Right lobe of liver (tissue), 6 donors: ENCODE data around the gene TOMT. TPM values are rescaled to one million over a fixed set of nuclear protein-coding genes. Genes with fewer than 3 reads are reported as not detected.

Source experiments
- ATAC-seq, 4 donors: fragments of 200-7000 bp; cut with Tn5 transposase; one replicate each; pipeline ENCODE4 v1.9.1; 2020; ENCODE audit warnings: mild to moderate bottlenecking in 4 of 4, moderate library complexity in 4 of 4
- DNase-seq, 3 donors: peaks; one replicate each; pipeline ENCODE4 v3.0.0-alpha.2; 2020
- H3K27ac ChIP-seq, 3 donors: fragments of 200-600 bp; one replicate each; pipeline ENCODE4 v1.8.0; 2022
- H3K27me3 ChIP-seq, 2 donors: fragments of 200-600 bp; one replicate each; pipeline ENCODE4 v1.8.0; 2022
- H3K36me3 ChIP-seq, 4 donors: fragments of 200-600 bp; sonication (generic) in 1 of 4; one replicate each; pipeline versions ENCODE4 v1.5.1 to v1.8.0; 2017 to 2022; ENCODE audit warnings: control low read depth in 1 of 4
- H3K4me1 ChIP-seq, 4 donors: fragments of 200-600 bp; sonication (generic) in 1 of 4; one replicate each; pipeline versions ENCODE4 v1.5.1 to v1.8.0; 2017 to 2022; ENCODE audit warnings: control low read depth in 1 of 4
- H3K4me3 ChIP-seq, 3 donors: fragments of 200-600 bp; one replicate each; pipeline ENCODE4 v1.8.0; 2022
- H3K9me3 ChIP-seq, 4 donors: fragments of 200-600 bp; sonication (generic) in 1 of 4; one replicate each; pipeline versions ENCODE4 v1.5.1 to v1.8.0; 2017 to 2022; ENCODE audit warnings: control low read depth in 1 of 4
- POLR2A ChIP-seq: fragments of 450-650 bp; IDR thresholded peaks from one replicate; pipeline ENCODE4 v1.6.1; 2017; ENCODE audit warnings: antibody characterized with exemption, mild to moderate bottlenecking
- WGBS: methylation state at CpG from one replicate; pipeline ENCODE4 v1.1.6; 2018; ENCODE audit warnings: low coverage, low lambda C conversion rate; ENCODE audit not compliant: insufficient coverage; ENCODE audit errors: missing lambda C conversion rate; 5-methylcytosine and 5-hydroxymethylcytosine counted together
- intact Hi-C, 2 donors: fragments of 100-400 bp; cut with DNase I; formaldehyde crosslinking; loops; one replicate each; pipeline versions ENCODE4 v1.11.2 to v1.14.1; 2022
- total RNA-seq, 6 experiments: library from RNA; depleted of rRNA in 2 of 6; stranded (reverse); fragments of >200 nt in 2 of 6; fragmentation: NEBNext Ultra II Directional in 3 of 6; extraction: Animal tissue kit (Norgen Biotek cat#: 25700) in 3 of 6; gene quantifications; one replicate each; pipeline versions ENCODE4 v1.1.0 to v1.2.4, GENCODE V29; 2016 to 2023
- TF ChIP-seq, protein P1 (sequence below), 4 donors: fragments of 200-600 bp in 3 of 4; fragments of 450-650 bp in 1 of 4; IDR thresholded peaks; one replicate each; pipeline versions ENCODE4 v1.5.1 to v1.8.0; 2016 to 2022; ENCODE audit warnings: antibody characterized with exemption in 4 of 4, mild to moderate bottlenecking in 2 of 4
- donor health status: DM: no; HTN: yes; CAD: no.
- donor health status: DM: no; HTN: no; CAD: no.
- donor health status: DM: no; HTN: no; CAD: no.
- donor health status: DM: no; HTN: yes; CAD: no.
- donor health status: DM: no; HTN: yes; CAD: no.

TOMT gene
- total RNA-seq, 6 experiments from 2014 or later = 0.17 to 0.29 TPM; not detected in 4

DNA sequence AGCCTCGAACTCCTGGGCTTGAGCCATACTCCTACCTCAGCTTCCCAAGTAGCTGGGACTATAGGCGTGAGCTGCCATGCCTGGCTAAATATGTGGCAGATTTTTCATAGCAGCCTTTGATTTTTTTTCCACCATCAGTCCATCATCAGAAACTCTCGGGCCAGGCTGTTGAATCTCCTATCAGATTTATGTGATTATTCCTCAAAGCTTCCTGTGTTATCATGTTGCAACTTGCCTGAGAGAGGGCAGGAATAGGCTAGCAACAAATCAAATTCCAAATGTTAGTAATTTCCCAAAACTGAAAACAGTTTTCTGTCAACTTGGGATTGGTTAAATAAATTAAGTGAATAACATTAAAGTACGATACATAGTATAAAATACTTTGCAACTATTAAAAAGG lies 21.6 kb upstream of the TOMT start:
- 77% methylated on average over 3 of the region's 4 CpGs for WGBS
- no peak for ATAC-seq
- peaks cover 0 to 10% (median 0%) of the 10 kb centered on the region in 4 donors for H3K4me1 ChIP-seq
- intact Hi-C loops = no loop called here
- no peak overlapping the region for H3K4me3 ChIP-seq
- TF ChIP-seq, protein P1, sequence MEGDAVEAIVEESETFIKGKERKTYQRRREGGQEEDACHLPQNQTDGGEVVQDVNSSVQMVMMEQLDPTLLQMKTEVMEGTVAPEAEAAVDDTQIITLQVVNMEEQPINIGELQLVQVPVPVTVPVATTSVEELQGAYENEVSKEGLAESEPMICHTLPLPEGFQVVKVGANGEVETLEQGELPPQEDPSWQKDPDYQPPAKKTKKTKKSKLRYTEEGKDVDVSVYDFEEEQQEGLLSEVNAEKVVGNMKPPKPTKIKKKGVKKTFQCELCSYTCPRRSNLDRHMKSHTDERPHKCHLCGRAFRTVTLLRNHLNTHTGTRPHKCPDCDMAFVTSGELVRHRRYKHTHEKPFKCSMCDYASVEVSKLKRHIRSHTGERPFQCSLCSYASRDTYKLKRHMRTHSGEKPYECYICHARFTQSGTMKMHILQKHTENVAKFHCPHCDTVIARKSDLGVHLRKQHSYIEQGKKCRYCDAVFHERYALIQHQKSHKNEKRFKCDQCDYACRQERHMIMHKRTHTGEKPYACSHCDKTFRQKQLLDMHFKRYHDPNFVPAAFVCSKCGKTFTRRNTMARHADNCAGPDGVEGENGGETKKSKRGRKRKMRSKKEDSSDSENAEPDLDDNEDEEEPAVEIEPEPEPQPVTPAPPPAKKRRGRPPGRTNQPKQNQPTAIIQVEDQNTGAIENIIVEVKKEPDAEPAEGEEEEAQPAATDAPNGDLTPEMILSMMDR (IDR thresholded peaks at IDR 0.05) = no peak
- TF ChIP-seq POLR2A = no peak
- H3K27ac ChIP-seq = no peak overlapping the region
- peaks cover 0 to 4% (median 0%) of the 10 kb centered on the region in 4 donors for H3K36me3 ChIP-seq
- no peak for DNase-seq
- H3K27me3 ChIP-seq = no peaks in the 10 kb centered on the region
- H3K9me3 ChIP-seq = no peaks in the 10 kb centered on the region

DNA sequence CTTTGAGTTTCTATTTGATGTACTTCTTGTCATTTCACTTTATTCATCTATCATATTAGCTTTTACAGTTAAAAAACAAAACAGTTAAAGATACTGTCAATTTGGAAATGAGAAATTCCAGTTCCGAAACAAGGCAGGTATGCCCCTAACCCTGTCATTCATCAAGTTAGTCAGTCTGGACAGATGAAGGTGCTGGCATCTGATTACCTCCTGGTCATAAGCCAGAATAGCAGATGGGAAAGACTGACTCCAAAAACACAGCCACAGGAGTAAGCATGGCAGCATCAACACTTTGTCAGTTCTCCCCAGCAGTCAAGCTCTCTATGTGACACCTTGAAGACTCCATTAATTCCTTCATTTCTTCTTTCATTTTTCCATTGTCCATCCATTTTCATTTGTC lies 20.8 kb upstream of the TOMT start:
- intact Hi-C loops = no loop called here
- H3K4me3 ChIP-seq = no peak overlapping the region
- WGBS = 88% methylated on average over 1 of the region's 1 CpG
- no peak overlapping the region for H3K27ac ChIP-seq
- no peaks in the 10 kb centered on the region for H3K9me3 ChIP-seq
- TF ChIP-seq POLR2A = no peak
- TF ChIP-seq, protein P1 (IDR thresholded peaks at IDR 0.05) = no peak
- DNase-seq (no peak), ATAC-seq (no peak)
- peaks cover 0 to 6% (median 0%) of the 10 kb centered on the region in 4 donors for H3K4me1 ChIP-seq
- peaks cover 0 to 9% (median 0%) of the 10 kb centered on the region in 4 donors for H3K36me3 ChIP-seq
- H3K27me3 ChIP-seq = no peaks in the 10 kb centered on the region

GRCh38 chr11:72085621-72086351 lies 19.9 kb upstream of the TOMT start:
- Histone ChIP-seq H3K36me3 (peaks cover 0 to 9% (median 0%) of the 10 kb centered on the region in 4 donors), H3K4me3 (no peak overlapping the region), H3K4me1 (peaks cover 0 to 6% (median 0%) of the 10 kb centered on the region in 4 donors), H3K27ac (no peak overlapping the region), H3K27me3 (no peaks in the 10 kb centered on the region), H3K9me3 (no peaks in the 10 kb centered on the region)
- 96% methylated on average over 3 of the region's 3 CpGs for WGBS
- ATAC-seq (no peak), DNase-seq (no peak)
- intact Hi-C loops = no loop called here
- TF ChIP-seq, protein P1 (IDR thresholded peaks at IDR 0.05) = no peak
- TF ChIP-seq POLR2A = no peak

DNA sequence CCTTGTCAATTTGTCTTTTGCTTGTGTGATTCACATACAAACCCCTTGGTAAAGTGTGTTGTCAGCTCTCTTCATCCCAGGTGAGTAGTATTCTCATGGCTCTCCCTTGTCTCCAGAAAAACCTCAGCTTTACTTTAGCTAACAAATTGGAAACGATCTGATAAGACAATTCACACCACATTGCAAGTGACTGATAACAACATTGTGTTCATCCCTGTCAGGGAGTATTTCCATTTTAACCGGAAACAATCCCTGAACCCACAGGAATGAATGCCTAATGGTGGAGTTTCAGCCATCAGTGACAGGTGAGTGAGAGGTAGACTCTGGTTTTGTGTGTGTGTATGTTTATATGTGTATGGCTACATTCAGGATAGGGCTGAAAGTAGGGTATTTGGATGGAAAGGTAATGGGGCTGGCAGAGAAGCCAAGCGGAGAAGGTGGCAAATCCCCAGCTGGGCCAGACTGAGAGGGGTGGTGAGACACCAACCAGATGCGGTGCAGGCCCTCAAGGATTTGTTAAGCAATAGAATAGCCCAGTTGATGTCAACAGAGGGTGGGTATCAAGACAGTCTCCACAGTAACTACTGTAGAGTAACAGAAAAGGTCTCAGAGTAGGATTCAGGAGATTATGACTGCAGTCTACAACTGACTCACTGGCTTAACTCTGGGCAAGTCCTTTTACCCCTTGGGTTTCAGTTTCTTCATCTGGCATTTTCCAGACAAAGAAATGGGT lies 17.5 kb upstream of the TOMT start:
- intact Hi-C loops = no loop called here

More for the DNA sequence above, 17.5 kb upstream of the TOMT start:
- DNase-seq (no peak), ATAC-seq (no peak)
- 88% methylated on average over 4 of the region's 4 CpGs for WGBS
- no peaks in the 10 kb centered on the region for H3K9me3 ChIP-seq
- no peak overlapping the region for H3K4me3 ChIP-seq
- H3K27ac ChIP-seq = no peak overlapping the region
- H3K36me3 ChIP-seq = peaks cover 0 to 9% (median 0%) of the 10 kb centered on the region in 4 donors
- H3K4me1 ChIP-seq = peaks cover 0 to 7% (median 0%) of the 10 kb centered on the region in 4 donors
- no peaks in the 10 kb centered on the region for H3K27me3 ChIP-seq
- TF ChIP-seq, protein P1 (IDR thresholded peaks at IDR 0.05) = no peak
- TF ChIP-seq POLR2A = no peak
